HG02970 (cell line): Measurements from ENCODE around the gene DENND5B.
"Not testable (repeated sequence)": the region's sequence is repeated elsewhere in the genome, so short reads cannot be mapped to it uniquely, and the experiment has no call there.

ENCODE experiments used
- ATAC-seq: cut with Tn5 transposase; IDR thresholded peaks from one replicate; pipeline ENCODE4 v1.9.1; 2021; ENCODE audit warnings: mild to moderate bottlenecking, moderate library complexity, moderate number of reproducible peaks; ENCODE audit not compliant: unreplicated experiment, low FRiP score

The DENND5B gene

DNA sequence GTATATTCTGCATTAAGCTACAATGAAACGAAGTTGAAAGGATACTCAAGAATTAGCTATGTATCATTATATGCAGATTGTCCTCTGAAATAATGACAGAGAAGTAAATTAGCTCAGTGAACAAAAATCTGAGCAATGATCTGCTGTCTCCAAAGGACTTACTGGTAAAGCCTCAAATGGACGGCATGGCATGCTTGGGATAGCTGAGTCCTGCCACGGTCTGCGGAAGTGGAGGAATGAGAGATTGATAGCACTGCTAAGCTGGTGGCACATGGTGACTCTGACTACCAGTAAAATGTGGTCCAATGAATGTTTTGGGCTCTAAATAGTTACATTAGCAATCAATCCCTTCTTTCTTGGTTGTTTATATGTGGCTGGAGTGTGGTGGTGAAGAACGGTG lies 3.7 kb upstream of the DENND5B start:
- no peak for ATAC-seq

DNA sequence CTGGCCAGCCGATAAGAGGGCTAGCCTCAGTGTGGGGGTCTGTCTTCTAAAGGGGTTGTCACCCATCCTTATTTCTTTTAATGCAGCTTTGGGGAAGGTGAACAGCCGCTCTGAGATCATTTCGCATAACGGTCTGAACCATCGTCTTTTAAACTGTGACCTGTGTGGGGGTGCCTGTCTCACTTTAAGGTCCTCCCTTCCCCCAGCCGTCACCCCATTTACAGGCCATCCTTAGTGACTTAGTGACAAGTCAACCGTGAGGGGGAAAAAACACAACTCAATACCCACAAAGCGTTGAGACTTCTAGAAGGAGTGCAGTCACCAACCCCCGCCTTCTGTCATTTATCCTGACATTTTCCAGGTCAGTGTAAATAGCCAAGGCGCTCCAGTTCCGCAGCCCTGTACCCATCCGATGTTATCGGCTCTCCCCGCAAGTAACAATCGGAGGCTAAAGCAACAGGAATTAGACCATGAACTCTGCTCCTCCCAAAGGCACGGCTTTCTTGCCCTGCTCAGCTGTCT lies 505 bp upstream of the DENND5B start:
- ATAC-seq = peak; percentile 20

DNA sequence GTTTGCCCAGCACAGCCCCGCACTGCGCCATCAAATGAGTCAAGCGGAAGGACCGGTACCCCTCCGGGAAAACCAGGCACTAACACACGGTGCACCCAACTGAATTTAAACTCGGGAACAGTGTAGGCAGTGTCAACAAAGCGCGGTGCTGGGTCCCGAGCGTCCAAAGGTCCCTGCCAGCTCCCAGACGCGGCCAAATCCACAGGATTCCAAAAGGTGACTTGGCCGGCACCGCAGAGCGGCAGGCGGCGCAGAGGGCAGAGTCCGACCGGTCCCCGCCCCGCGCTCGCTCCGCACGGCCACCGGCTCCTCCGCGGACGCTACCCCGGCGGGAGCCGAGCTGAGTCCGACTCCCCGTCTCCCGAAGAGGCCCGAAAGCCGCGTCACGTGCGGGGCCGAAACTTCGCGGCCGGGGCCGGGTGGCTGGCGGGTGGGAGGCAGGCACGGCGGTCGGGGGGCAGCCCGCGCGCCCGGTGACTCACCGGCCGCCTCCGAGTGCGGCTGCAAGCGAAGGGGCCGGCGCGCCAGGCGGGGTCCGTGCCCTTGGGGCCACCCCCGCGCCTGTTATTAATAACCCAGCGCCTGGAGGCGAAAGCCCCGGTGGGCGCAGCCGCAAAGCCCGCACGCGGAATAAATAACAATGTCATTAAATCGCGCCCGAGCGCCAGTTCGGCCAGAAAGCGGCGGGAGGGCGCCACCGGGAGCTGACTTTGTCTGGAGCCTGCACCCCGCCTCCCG lies 863 bp downstream of the DENND5B start:
- peak; percentile 34 for ATAC-seq

DNA sequence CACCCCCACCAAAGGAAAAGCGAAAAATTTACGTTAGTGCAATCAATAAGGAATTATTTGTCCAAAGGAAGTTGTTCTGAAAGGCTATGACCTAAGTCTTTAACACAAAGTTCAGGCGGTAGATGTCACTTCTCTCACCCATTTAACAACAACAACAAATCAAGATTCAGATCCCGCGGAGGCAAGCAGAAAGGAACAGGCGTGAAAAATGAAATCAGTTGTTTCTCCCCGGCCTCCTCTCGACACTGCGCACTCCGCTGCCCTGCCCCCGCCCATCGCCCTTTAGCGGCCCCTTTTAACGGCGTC lies 1.4 kb downstream of the DENND5B start:
- peak; percentile 29 for ATAC-seq

DNA sequence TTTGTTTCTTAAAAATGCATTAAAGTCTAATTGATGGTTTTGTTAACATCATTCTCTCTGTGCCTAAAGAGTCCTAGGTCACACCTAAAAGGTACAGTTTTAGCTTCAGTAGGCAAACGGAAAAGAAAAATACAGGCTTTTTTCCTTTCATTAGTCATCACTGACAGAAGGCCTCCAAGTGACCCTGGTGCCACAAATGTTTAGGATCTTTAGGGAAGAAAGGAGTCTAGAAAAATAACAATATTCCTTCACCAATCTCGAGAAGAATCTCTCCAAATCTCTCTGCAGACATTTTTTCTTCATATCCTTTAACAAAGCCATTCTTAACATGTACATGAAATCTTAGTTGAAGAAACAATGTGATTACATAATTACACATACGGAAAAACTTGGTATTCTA lies 2.0 kb downstream of the DENND5B start:
- no peak for ATAC-seq

DNA sequence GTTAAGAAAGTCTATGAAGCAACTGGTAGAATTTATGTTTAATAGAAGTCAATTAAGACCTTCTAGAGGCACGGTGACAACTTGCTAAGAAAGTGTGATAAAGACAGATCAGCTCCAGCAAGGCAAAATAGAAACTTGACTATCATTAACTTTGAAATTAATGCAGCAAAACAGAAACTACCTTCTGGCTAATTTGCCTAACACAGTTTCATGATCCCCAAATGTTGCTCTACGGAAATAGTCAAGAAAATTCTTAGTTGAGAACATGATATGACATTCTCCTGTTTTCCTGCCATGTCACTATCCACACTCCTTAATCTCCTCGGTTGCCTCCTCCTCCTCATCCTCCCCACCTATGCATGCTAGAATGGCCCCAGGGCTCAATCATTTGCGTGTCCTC lies 4.2 kb downstream of the DENND5B start:
- ATAC-seq = no peak

DNA sequence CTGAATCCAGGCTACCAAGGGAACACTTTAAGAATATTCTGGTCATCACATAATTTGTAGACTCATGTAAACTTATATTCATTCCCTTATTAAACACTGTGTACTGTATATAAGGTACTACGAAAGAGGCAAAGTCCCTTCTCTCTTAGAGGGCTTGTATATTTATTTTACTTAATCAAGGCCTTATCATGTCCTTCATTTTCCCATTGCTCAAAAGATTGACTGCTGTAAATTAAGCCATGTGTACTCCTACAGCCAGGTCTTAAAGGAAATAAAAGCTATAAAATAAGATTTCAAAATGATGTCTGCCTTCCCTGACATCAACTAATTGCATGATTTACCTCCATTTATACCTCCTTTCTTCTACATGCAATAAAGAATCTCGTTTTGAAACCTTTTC lies 5.0 kb downstream of the DENND5B start:
- ATAC-seq = no peak

DNA sequence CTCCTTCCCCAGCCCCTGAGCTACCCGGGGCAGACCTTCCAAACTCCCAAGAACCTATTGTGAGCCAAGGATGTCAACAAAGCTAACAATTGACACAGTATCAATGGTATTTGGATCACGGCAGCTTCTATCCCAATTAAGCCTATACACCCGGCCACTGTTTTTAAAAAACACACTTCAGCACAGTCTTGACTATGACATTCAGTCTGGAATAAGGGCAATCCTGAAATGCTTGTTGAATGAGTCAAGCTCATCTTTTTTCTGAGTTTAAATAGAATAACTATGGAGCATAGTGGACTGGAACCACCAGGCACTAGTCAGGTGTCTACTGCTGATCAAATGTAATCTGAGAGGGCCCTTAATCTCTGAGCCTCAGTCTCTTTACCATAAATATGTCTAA lies 5.7 kb downstream of the DENND5B start:
- ATAC-seq = no peak

DNA sequence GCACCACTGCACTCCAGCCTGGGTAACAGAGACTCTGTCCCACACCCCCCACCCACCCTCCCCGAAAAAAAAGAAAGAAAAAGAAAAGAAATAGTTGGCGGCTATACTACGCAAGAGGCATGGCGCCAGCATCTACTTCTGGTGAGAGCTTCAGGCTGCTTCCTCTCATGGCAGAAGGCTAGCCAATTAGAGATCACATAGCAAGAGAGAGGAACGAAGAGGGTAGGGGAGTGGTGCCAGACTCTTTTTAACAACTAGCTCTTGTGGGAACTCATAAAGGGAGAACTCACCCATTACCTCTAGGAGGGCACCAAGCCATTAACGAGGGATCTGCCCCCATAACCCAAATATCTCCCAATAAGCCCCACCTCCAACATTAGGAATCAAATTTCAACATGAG lies 6.2 kb downstream of the DENND5B start:
- no peak for ATAC-seq

DNA sequence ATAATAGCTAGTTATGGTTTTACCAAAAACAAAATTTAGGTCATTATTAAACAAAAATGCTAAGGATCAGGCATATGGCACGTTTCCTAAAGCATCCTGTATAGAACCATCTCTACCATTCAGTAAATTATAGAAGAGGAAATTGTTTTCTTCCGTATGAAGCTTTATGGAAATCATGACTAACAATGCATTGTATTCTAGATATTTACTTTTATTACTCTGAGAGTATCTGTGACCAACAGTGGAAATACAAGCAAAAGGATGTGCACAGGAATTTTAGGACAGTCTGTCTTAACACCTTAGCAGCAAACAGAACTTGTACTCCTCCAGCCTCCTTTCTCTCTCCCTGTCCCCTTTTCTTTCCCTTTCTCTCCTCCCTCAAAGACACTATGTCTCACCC lies 7.1 kb downstream of the DENND5B start:
- no peak for ATAC-seq

DNA sequence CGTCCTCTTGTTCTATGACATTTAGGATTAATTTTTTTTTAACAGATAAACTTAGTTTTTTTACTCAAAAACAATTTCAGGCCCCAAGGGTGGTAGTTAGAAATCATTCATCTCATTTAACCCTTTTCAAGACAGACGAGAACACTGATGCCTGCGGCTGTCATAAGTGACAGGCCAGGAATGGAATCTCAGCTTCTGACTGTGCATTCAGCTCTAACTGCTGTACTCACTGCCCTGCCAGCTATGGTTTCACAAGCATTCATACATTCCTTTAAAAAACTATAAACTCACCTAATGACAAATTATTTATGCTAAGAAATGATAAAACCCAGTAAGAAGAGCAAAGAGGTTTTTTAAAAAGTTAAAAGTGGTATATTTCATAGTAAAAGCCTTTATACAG lies 8.8 kb downstream of the DENND5B start:
- ATAC-seq = no peak

DNA sequence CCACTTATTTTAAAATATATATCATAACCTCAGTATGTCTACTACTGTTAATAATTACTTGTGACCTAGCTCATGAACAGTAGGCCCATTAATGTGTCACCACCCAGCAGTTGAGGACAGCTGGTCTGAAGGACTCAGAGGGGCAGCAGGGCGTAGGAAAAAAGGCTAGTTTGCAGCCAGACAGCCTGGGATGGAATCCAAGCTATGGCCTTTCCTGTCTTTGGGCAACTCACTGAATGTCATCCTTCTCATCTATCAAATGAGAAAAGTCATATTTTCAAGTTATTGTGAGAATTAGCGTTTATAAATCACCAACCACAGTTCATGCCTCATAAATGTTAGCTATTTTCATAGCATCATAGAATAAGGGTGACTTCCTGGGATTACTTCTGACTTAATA lies 12.3 kb downstream of the DENND5B start:
- no peak for ATAC-seq

DNA sequence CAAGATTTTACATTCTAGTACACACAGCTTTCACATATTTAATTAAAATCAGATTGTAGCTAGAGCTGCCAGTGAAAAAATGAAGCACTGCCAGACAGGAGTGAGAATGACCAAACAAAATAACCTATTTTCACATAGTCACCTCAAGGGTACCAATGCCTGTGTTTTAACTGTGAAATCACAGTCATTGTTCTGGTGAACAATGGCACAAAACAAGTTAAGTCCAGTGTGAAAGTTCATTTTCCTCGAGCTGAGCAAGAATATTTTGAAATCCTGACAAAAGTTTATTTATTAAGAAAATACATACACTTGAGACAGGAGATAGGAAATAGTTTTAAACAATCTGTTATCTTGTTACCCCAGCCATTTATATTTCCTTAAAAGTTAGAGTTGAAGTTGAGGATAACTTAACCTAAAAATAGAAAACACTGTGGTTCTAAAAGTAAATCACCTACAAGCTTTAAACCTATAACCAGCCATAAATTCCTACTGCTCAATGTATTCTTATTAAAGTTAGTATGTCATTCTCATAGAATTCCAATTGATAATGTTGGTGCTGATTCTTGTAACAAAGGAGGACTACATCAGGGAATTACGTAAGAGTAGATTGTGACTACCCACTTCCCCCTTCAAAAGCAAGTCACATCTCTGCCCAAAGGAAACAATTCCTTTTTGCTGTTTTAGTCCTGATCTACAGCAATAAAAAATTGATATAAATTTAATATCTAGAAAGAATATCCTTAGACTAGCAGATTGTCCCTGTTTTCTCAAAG lies 15.9 kb downstream of the DENND5B start:
- ATAC-seq = no peak

DNA sequence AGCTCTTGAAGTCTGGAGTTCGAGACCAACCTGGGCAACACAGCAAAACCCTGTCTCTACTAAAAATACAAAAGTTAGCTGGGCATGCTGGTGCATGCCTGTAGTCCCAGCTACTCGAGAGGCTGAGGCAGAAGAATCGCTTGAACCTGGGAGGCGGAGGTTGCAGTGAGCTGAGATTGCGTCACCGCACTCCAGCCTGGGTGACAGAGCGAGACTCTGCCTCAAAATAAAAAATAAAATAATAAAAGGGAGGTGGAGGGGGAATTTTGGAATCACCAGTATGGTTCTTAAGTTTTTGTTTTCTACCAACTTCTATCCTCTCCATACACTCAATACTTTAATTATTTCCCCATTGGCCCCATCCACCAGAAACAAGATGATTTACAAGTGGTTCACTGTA lies 16.6 kb downstream of the DENND5B start:
- ATAC-seq = not testable (repeated sequence)

DNA sequence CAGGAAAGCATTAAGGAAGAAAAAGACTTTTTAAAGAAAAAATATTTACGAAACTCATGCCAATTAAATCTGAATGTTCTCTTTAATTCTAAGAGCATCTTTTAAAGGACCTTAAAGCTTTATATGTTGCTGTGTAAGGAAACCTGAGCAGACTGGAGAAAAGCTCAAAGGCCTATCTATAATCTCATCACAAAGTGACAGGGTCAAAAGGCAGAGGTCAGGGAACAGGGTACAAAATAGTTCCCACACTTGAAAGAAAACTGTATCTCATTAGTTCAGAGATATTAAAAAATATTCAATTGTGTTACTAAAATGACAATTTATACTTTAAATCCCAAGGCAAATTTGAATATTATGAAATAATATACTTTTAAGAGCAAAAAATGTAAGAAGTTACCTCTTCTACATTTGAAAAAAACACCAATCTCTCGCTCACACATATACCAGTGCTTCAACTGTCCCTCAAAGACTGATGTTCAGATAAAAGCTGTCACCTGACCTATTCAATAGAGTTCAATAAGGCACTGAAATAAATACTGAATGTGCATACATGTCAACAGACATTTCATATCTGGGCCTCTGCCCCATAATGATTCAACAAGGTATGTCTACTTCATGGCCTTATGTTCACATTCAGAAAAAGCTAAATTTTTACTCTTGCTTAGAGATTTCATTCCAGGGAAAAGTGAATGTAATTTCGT lies 17.9 kb downstream of the DENND5B start:
- ATAC-seq = no peak

DNA sequence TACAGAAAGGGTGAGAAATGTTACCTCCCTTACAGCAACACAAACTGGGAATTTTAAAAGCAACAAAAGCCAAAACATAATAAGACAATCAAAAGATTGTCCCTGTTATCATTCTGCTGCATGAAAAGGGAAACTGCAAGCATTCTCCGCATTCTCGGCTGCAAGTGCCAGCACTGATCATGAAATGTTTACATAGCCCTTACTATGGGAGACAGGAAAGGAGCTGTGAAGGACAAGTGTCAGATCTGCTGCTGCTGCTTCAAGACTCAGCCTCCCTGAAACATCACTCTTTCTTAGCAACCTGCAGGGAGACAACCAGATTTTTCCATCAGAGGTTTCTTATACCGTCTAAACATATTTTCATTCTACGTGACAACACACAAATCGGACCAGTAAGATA lies 20.1 kb downstream of the DENND5B start:
- no peak for ATAC-seq

DNA sequence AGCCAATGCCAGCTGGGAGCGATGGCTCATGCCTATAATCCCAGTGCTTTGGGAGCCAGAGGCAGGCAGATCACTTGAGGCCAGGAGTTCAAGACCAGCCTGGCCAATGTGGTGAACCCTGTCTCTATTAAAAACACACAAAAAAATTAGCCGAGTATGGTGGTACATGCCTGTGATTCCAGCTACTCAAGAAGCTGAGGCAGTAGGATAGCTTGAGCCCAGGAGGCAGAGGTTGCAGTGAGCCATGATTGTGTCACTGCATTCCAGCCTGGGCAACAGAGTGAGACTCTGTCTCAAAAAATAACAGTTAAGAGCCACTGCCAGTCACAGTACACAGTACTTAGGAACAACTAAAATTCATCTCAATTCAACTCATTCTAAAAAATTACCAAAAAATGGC lies 21.4 kb downstream of the DENND5B start:
- ATAC-seq = not testable (repeated sequence)

DNA sequence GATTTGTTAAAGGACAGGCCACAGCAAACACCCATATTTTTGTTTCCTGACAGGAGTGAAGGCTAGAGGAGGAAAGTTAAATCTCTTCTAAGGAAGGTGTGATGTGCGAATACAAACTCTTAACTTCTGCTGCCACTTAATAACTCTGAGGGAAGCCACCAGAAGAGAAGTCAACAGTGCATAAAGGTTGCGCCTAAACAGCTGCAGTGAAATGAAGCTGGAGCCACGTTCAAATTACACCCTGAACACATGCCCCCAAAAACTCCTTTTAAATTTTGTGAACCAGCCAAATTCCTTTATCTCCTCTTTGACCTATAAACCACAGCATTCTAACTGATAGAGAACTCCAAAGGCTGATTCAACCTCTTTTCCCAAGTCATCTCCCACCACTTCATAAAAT lies 22.4 kb downstream of the DENND5B start:
- no peak for ATAC-seq

DNA sequence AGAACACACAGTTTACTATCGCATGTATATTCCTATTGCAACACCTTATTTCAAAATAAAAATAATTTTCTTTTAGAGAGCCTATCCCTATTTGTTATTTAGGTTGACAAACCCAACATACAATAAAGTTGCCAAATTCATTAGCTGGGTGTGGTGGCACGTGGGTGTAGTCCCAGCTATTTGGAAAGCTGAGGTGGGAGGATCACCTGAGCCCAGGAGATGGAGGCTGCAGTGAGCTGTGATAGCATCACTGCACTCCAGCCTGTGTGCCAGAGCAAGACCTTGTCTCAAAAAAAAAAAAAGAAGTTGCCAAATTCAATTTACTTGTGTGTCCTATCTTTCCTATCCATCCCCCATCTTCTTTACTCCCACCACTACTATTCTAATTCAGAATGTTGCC lies 23.9 kb downstream of the DENND5B start:
- ATAC-seq = no peak

DNA sequence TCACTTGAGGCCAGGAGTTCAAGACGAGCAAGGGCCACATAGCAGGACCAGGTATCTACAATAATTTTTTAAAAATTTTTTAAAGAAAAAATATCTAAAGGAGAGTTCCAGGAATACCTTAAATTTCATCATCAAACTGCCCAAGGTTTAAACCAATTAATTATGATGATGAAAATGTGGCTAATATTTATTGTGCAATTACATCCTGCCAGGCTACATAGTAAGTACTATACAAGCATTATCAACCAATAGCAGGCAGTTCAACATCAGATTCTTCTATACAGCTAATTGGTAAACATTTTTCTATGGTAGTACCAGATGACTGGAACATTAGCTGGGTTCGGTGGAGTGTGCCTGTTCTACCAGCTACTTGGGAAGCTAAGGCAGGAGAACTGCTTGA lies 24.4 kb downstream of the DENND5B start:
- ATAC-seq = no peak

DNA sequence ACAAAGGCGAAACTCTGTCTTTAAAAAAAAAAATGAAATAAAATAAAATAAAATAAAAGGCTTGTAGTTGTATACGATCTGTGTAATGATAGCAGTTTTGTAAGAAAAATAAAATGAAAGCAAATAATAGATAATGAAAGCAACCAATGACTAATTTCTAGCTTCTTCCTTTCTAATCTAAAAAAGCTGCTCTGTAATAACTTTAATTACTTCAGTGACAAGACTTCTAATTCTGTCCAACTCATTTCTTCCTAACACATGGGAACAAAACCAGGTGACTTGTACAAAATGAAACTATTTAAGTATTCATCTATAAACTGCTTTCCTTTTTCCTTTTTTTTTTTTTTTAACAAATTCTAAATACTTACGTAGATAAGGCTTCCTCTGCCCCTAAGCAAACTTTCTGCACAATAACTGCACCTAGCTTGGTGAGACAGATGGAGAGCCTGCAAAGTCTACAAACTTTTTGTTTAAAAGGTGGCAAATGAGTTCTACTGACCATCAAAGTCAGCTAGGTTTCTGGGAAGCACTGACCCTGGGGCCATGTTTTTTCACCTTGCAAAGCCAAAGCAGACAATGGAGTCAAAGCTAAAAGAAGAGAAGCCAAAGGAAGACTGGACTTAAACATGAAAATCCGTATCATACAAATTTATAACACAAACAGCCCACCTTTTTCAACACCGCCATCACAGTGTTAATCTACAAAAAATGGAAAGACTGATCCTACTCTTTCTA lies 28.2 kb downstream of the DENND5B start:
- no peak for ATAC-seq
